Psoas muscle (tissue), 8 donors: ENCODE measurements around the gene SNX19. TPM values are rescaled to one million over a fixed set of nuclear protein-coding genes. Genes with fewer than 3 reads are reported as not detected.

ENCODE experiments used
- ATAC-seq, 4 donors: fragments of 200-7000 bp; cut with Tn5 transposase; one replicate each; pipeline ENCODE4 v1.9.1; 2020; ENCODE audit warnings: moderate library complexity in 3 of 4, mild to moderate bottlenecking in 2 of 4
- DNase-seq, 2 donors: peaks; one replicate each; pipeline ENCODE4 v3.0.0-alpha.2; 2020
- H3K27ac ChIP-seq: fragments of 200-600 bp; one replicate; pipeline ENCODE4 v1.8.0; 2022
- H3K27me3 ChIP-seq, 3 donors: fragments of 200-600 bp in 1 of 3; one replicate each; pipeline versions ENCODE4 v1.6.1 to v1.8.0; 2013 to 2022; ENCODE audit warnings: low read length in 2 of 3, mild to moderate bottlenecking in 2 of 3, moderate library complexity in 1 of 3; ENCODE audit not compliant: insufficient read depth in 3 of 3
- H3K36me3 ChIP-seq, 2 donors: fragments of 200-600 bp in 1 of 2; one replicate each; pipeline versions ENCODE4 v1.6.1 to v1.8.0; 2013 to 2022; ENCODE audit warnings: low read depth in 1 of 2, mild to moderate bottlenecking in 1 of 2, moderate library complexity in 1 of 2; ENCODE audit not compliant: insufficient read depth in 1 of 2
- H3K4me1 ChIP-seq: fragments of 200-600 bp; one replicate; pipeline ENCODE4 v1.8.0; 2022
- H3K4me3 ChIP-seq: fragments of 200-600 bp; one replicate; pipeline ENCODE4 v1.8.0; 2022; ENCODE audit warnings: mild to moderate bottlenecking
- H3K9me3 ChIP-seq: fragments of 200-600 bp; one replicate; pipeline ENCODE4 v1.8.0; 2022
- CTCF ChIP-seq: fragments of 200-600 bp; IDR thresholded peaks from one replicate; pipeline ENCODE4 v1.8.0; 2022; ENCODE audit warnings: antibody characterized with exemption
- WGBS, 3 donors: extraction: QIAGEN DNeasy Blood & Tissue Kit; methylation state at CpG; one replicate each; pipeline versions ENCODE4 v1.1.6 to v1.1.7; 2013; 5-methylcytosine and 5-hydroxymethylcytosine counted together
- intact Hi-C, 2 donors: fragments of 100-400 bp; cut with DNase I; formaldehyde crosslinking; loops; one replicate each; pipeline versions ENCODE4 v1.11.0 to v1.14.2; 2022
- polyA plus RNA-seq, 3 donors: library from polyadenylated mRNA; stranded (reverse); fragments of 200-250 nt; gene quantifications; one replicate each; pipeline ENCODE4 v1.2.3, GENCODE V29; 2013
- total RNA-seq, 4 donors: library from RNA; stranded (reverse); fragmentation: NEBNext Ultra II Directional in 2 of 4; extraction: Animal tissue kit (Norgen Biotek cat#: 25700) in 2 of 4; gene quantifications; one replicate each; pipeline versions ENCODE4 v1.2.1 to v1.2.4, GENCODE V29; 2021 to 2023
- donor health status: healthy with polysubstance abuse.
- donor health status: DM: no; HTN: no; CAD: no; lungs with moderate emphysema.
- donor health status: Bipolar disorder and iron deficiency.
- donor health status: healthy.
- donor health status: DM: yes; HTN: yes; CAD: no.
- donor health status: DM: no; HTN: no; CAD: no.
- donor health status: DM: no; HTN: no; CAD: no.
- donor health status: DM: yes; HTN: yes; CAD: no.

The SNX19 gene
- total and polyA plus RNA-seq, 7 donors = 21.4 to 66.2 (median 36.0) TPM

- intact Hi-C loops = no loop called here
- no peaks in the 10 kb centered on the region for H3K9me3 ChIP-seq
- no peak for TF ChIP-seq CTCF
- peaks cover 35% of the 10 kb centered on the region for H3K4me1 ChIP-seq
- H3K27me3 ChIP-seq = no peaks in the 10 kb centered on the region
- H3K4me3 ChIP-seq = no peak overlapping the region
- no peak for ATAC-seq
- 83 to 90% (median 85%) methylated on average over 3 of the region's 3 CpGs for WGBS, 3 donors
- no peak overlapping the region for H3K27ac ChIP-seq
- peaks cover 38 to 98% of the 10 kb centered on the region in 2 donors for H3K36me3 ChIP-seq
- DNase-seq = no peak
Observed at GRCh38 chr11:130905512-130905911, 10.8 kb downstream of the SNX19 start.

- H3K27me3 ChIP-seq = no peaks in the 10 kb centered on the region
- 94 to 95% (median 94%) methylated on average over 1 of the region's 1 CpG for WGBS, 3 donors
- DNase-seq (no peak), ATAC-seq (no peak)
- no peak overlapping the region for H3K4me3 ChIP-seq
- TF ChIP-seq CTCF = peak; percentile 44
- H3K36me3 ChIP-seq = peaks cover 38 to 98% of the 10 kb centered on the region in 2 donors
- peaks cover 29% of the 10 kb centered on the region for H3K4me1 ChIP-seq
- intact Hi-C loops = no loop called here
- H3K9me3 ChIP-seq = no peaks in the 10 kb centered on the region
- no peak overlapping the region for H3K27ac ChIP-seq
Observed at GRCh38 chr11:130904380-130904779, 11.9 kb downstream of the SNX19 start.

GRCh38 chr11:130902380-130902779 lies 13.9 kb downstream of the SNX19 start:
- H3K4me1 ChIP-seq = peaks cover 23% of the 10 kb centered on the region

GRCh38 chr11:130899106-130899505 lies 17.2 kb downstream of the SNX19 start:
- no peak for ATAC-seq
- Histone ChIP-seq H3K4me3 (no peak overlapping the region), H3K36me3 (peaks cover 23 to 86% of the 10 kb centered on the region in 2 donors), H3K27me3 (no peaks in the 10 kb centered on the region), H3K4me1 (peaks cover 35% of the 10 kb centered on the region), H3K9me3 (no peaks in the 10 kb centered on the region), H3K27ac (no peak overlapping the region)
- 81 to 92% (median 84%) methylated on average over 4 of the region's 4 CpGs for WGBS, 3 donors
- DNase-seq = no peak
- intact Hi-C loops = loop anchor here (5.0 to 10.0 kb wide), 2 partner anchors 37 to 684 kb away; no protein-coding TSS in a partner anchor
- TF ChIP-seq CTCF = no peak

More at GRCh38 chr11:130902380-130902779, 13.9 kb downstream of the SNX19 start:
- intact Hi-C loops = no loop called here
- H3K27me3 ChIP-seq = no peaks in the 10 kb centered on the region
- ATAC-seq = peak; percentile 58 to 87 (median 81)
- no peak for DNase-seq
- no peaks in the 10 kb centered on the region for H3K9me3 ChIP-seq
- WGBS, 3 donors = 30 to 57% (median 36%) methylated on average over 3 of the region's 3 CpGs
- H3K36me3 ChIP-seq = peaks cover 36 to 92% of the 10 kb centered on the region in 2 donors
- peak overlapping the region; percentile 84 for H3K27ac ChIP-seq
- no peak overlapping the region for H3K4me3 ChIP-seq
- TF ChIP-seq CTCF = no peak
